Ishikawa (cell line): ENCODE results near the gene STXBP3.

Experiments used
- CEBPB ChIP-seq: IDR thresholded peaks from 2 replicates; pipeline ENCODE4 v1.6.1; 2012
- EGR1 ChIP-seq: IDR thresholded peaks from 2 replicates; pipeline ENCODE4 v1.6.1; 2012
- EP300 ChIP-seq: IDR thresholded peaks from 2 replicates; pipeline ENCODE4 v1.6.1; 2012; ENCODE audit warnings: borderline replicate concordance
- FOXM1 ChIP-seq: IDR thresholded peaks from 2 replicates; pipeline ENCODE4 v1.6.1; 2012; ENCODE audit warnings: low read depth, borderline replicate concordance
- NFIC ChIP-seq: IDR thresholded peaks from 2 replicates; pipeline ENCODE4 v1.6.1; 2012
- RAD21 ChIP-seq: IDR thresholded peaks from 2 replicates; pipeline ENCODE4 v1.6.1; 2012; ENCODE audit warnings: low read depth
- TCF12 ChIP-seq: IDR thresholded peaks from 2 replicates; pipeline ENCODE4 v1.6.1; 2012; ENCODE audit warnings: low read depth
- TEAD4 ChIP-seq: IDR thresholded peaks from 2 replicates; pipeline ENCODE4 v1.6.1; 2012
- YY1 ChIP-seq: IDR thresholded peaks from 2 replicates; pipeline ENCODE4 v1.6.1; 2012; ENCODE audit warnings: low read depth
- ZBTB7A ChIP-seq: IDR thresholded peaks from 2 replicates; pipeline ENCODE4 v1.6.1; 2012; ENCODE audit warnings: low read depth
- TF ChIP-seq, protein P1 (sequence below): IDR thresholded peaks from 2 replicates; pipeline ENCODE4 v1.6.1; 2012; ENCODE audit warnings: low read depth, mild to moderate bottlenecking
- TF ChIP-seq, protein P2 (sequence below): IDR thresholded peaks from 2 replicates; pipeline ENCODE4 v1.6.1; 2012
- TF ChIP-seq, protein P3 (sequence below): IDR thresholded peaks from 2 replicates; pipeline ENCODE4 v1.6.1; 2012

STXBP3 gene

DNA sequence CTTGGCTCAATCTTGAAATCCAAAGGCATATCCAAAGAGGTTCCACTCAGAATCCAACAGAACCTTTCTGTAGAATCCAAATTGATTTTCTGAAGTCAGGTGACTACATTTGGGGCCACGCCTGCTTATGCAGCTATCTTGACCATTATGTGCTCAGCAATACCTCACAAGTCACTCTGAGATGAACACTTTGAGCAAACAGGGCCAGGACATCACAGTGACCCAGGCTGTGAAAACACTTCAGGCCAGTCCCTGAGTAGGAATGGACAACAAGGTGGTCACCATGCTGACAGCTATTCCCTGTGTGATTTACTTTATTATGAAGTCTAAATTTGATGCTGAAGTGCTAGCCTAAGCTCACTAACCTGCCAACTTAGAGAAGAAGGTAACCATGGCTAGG lies 110.5 kb downstream of the STXBP3 start, which contains the start of gene AKNAD1:
Gene AKNAD1, minus strand, starts transcription at position 101 of the 400 bp plus-strand sequence. CDS start 4,430 bp downstream, outside the sequence.
- TF ChIP-seq CEBPB: no peak
- TF ChIP-seq EP300: no peak
- TF ChIP-seq, protein P1, sequence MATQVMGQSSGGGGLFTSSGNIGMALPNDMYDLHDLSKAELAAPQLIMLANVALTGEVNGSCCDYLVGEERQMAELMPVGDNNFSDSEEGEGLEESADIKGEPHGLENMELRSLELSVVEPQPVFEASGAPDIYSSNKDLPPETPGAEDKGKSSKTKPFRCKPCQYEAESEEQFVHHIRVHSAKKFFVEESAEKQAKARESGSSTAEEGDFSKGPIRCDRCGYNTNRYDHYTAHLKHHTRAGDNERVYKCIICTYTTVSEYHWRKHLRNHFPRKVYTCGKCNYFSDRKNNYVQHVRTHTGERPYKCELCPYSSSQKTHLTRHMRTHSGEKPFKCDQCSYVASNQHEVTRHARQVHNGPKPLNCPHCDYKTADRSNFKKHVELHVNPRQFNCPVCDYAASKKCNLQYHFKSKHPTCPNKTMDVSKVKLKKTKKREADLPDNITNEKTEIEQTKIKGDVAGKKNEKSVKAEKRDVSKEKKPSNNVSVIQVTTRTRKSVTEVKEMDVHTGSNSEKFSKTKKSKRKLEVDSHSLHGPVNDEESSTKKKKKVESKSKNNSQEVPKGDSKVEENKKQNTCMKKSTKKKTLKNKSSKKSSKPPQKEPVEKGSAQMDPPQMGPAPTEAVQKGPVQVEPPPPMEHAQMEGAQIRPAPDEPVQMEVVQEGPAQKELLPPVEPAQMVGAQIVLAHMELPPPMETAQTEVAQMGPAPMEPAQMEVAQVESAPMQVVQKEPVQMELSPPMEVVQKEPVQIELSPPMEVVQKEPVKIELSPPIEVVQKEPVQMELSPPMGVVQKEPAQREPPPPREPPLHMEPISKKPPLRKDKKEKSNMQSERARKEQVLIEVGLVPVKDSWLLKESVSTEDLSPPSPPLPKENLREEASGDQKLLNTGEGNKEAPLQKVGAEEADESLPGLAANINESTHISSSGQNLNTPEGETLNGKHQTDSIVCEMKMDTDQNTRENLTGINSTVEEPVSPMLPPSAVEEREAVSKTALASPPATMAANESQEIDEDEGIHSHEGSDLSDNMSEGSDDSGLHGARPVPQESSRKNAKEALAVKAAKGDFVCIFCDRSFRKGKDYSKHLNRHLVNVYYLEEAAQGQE: no peak
- TF ChIP-seq ZBTB7A: no peak
- TF ChIP-seq TEAD4: no peak
- TF ChIP-seq FOXM1: no peak
- TF ChIP-seq TCF12: no peak
- no peak for TF ChIP-seq EGR1
- TF ChIP-seq, protein P2, sequence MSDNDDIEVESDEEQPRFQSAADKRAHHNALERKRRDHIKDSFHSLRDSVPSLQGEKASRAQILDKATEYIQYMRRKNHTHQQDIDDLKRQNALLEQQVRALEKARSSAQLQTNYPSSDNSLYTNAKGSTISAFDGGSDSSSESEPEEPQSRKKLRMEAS: no peak

DNA sequence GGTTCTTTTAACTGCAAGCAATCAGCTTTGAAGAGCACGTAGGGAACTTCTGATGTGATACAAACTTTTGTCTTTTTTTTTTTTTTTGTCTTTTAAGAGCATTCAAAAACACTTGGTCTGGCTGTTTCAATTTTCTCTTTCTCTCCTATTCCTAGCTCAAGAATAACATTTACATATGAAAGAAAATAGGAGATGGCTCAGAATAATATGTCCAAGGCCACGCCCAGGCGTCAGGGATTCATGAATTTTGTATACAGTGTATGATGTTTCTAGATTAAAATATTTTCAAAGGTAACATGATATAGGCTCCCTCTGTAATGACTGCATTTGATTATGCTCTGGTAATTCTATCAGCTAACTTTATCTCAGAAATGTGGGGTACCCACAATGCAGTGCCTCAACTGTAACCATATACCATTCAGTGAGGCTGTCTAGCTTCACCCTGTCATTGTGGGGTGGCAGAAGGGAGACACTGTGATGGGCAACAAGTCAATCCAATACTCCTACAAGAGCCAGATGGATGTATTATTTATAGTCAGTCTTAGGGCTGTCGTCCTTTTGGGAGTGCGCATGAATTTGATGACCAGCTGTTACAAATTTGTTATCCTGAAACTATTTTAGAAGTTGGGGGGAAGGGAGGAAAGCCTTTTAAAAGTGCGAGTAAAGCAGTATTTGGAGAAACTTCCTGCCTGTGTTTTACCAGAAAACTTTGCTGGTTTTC lies 111.9 kb downstream of the STXBP3 start:
- no peak for TF ChIP-seq EP300
- TF ChIP-seq FOXM1: no peak
- TF ChIP-seq RAD21: no peak
- TF ChIP-seq ZBTB7A: no peak
- TF ChIP-seq, protein P1: no peak
- TF ChIP-seq EGR1: no peak
- no peak for TF ChIP-seq NFIC
- TF ChIP-seq, protein P3, sequence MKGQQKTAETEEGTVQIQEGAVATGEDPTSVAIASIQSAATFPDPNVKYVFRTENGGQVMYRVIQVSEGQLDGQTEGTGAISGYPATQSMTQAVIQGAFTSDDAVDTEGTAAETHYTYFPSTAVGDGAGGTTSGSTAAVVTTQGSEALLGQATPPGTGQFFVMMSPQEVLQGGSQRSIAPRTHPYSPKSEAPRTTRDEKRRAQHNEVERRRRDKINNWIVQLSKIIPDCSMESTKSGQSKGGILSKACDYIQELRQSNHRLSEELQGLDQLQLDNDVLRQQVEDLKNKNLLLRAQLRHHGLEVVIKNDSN: no peak
- TF ChIP-seq YY1: no peak
